CD4-positive, CD25-positive, alpha-beta regulatory T cell (primary cell): ENCODE results near the gene RBP5. TPM values are rescaled to one million over a fixed set of nuclear protein-coding genes. Genes with fewer than 3 reads are reported as not detected.

ENCODE experiments used
- ATAC-seq, 2 donors: fragments of 150-1000 bp; cut with Tn5 transposase; one replicate each; pipeline ENCODE4 v1.10.0; 2021; ENCODE audit warnings: low read depth in 2 of 2, moderate number of reproducible peaks in 2 of 2, moderate library complexity in 1 of 2
- DNase-seq, 3 donors: peaks; one replicate each; pipeline versions ENCODE4 v3.0.0 to v3.0.0-alpha.2; 2012 to 2022; ENCODE audit warnings: mixed read lengths in 1 of 3
- H3K27ac ChIP-seq: one replicate; pipeline ENCODE4 v1.7.0; 2013; ENCODE audit warnings: mild to moderate bottlenecking, low read length; ENCODE audit not compliant: insufficient read depth, poor library complexity, severe bottlenecking
- H3K27me3 ChIP-seq: one replicate; pipeline ENCODE4 v1.7.0; 2013; ENCODE audit warnings: low read length; ENCODE audit not compliant: control insufficient read depth, insufficient read depth
- H3K36me3 ChIP-seq: one replicate; pipeline ENCODE4 v1.7.0; 2013; ENCODE audit warnings: mild to moderate bottlenecking, low read length, moderate library complexity; ENCODE audit not compliant: control insufficient read depth, insufficient read depth
- H3K4me1 ChIP-seq: 2 replicates; pipeline ENCODE4 v1.7.0; 2013; ENCODE audit warnings: mild to moderate bottlenecking, low read length; ENCODE audit not compliant: insufficient read depth, control insufficient read depth, poor library complexity, severe bottlenecking
- H3K4me3 ChIP-seq: one replicate; pipeline ENCODE4 v1.7.0; 2013; ENCODE audit warnings: low read depth, mild to moderate bottlenecking, low read length, moderate library complexity
- H3K9me3 ChIP-seq, 2 experiments: 1 replicate in 1 of 2; 2 replicates in 1 of 2; pipeline ENCODE4 v1.7.0; 2013; ENCODE audit warnings: low read length in 2 of 2, mild to moderate bottlenecking in 1 of 2, moderate library complexity in 1 of 2; ENCODE audit not compliant: control insufficient read depth in 2 of 2
- H3K27ac Mint-ChIP-seq, 3 donors: one replicate each; pipeline ENCODE4 v1.8.0; 2020 to 2022; ENCODE audit warnings: mild to moderate bottlenecking in 3 of 3, mixed read lengths in 3 of 3, moderate library complexity in 2 of 3
- H3K27me3 Mint-ChIP-seq: one replicate; pipeline ENCODE4 v1.8.0; 2022; ENCODE audit warnings: mild to moderate bottlenecking, mixed read lengths
- H3K36me3 Mint-ChIP-seq: one replicate; pipeline ENCODE4 v1.8.0; 2020; ENCODE audit warnings: mixed read lengths
- H3K4me1 Mint-ChIP-seq, 4 donors: one replicate each; pipeline ENCODE4 v1.8.0; 2020 to 2022; ENCODE audit warnings: mixed read lengths in 4 of 4, mild to moderate bottlenecking in 1 of 4
- H3K4me3 Mint-ChIP-seq, 4 donors: one replicate each; pipeline ENCODE4 v1.8.0; 2020 to 2022; ENCODE audit warnings: mild to moderate bottlenecking in 4 of 4, mixed read lengths in 4 of 4, moderate library complexity in 3 of 4
- H3K9me3 Mint-ChIP-seq, 7 donors: one replicate each; pipeline ENCODE4 v1.8.0; 2020 to 2022; ENCODE audit warnings: mixed read lengths in 7 of 7, mild to moderate bottlenecking in 3 of 7, moderate library complexity in 2 of 7
- polyA plus RNA-seq, 4 donors: library from polyadenylated mRNA; unstranded; fragments of 300-500 nt; fragmentation: Illumina TruSeq; gene quantifications; one replicate each; pipeline ENCODE4 v1.2.3, GENCODE V29; 2021
- total RNA-seq: library from RNA; stranded (reverse); gene quantifications from one replicate; pipeline ENCODE4 v1.2.3, GENCODE V29; 2022

The RBP5 gene
- total and polyA plus RNA-seq, 5 donors from 2014 or later = not detected

DNA sequence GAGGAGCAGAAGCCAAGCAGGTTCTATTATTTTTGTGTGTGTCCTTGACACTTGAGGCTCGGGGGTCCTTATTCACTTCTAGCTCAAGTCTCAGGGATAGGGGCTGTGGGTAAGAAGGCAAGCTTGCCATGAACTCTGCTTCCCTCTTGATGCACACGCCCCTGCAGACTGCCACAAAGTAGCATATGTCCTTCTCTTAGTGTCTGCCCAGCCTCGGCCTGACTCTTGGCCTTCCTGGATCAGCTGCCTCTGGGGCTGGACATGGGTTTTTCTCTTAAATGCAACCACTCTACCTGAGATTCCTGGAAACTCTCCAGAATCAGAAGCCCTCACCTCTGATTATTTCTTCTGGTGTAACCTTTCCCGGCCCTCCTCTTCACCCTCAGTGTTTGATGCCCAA is 32.6 kb upstream of the RBP5 start:
- Histone ChIP-seq H3K9me3 (no peaks in the 10 kb centered on the region), H3K4me1 (peaks cover 10% of the 10 kb centered on the region), H3K27me3 (peaks cover 4% of the 10 kb centered on the region), H3K27ac (no peak overlapping the region), H3K36me3 (no peaks in the 10 kb centered on the region), H3K4me3 (no peak overlapping the region)
- Mint-ChIP-seq H3K9me3 (no peaks in the 10 kb centered on the region), H3K27me3 (peaks cover 20% of the 10 kb centered on the region), H3K4me3 (no peak overlapping the region), H3K36me3 (peaks cover 4% of the 10 kb centered on the region), H3K27ac (no peak overlapping the region), H3K4me1 (peaks cover 0 to 10% (median 2%) of the 10 kb centered on the region in 4 donors)
- DNase-seq (no peak), ATAC-seq (no peak)

DNA sequence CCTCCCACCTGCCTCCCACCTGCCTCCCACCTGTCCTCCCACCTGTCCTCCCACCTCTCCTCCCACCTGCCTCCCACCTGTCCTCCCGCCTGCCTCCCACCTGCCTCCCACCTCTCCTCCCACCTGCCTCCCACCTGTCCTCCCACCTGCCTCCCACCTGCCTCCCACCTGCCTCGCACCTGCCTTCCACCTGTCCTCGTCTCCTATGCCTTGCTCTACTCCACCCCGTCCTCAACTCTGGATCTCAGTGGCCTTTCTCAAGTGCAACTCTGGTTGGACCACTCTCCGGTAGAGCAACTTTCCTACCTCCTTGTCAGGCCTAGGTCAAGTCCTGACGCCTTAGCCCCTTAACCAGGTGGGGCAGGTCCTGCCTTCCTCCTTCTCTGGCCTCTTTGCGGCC is 31.5 kb upstream of the RBP5 start:
- H3K27ac Mint-ChIP-seq = peak overlapping the region in 1 of 3 donors; percentile 8

DNA sequence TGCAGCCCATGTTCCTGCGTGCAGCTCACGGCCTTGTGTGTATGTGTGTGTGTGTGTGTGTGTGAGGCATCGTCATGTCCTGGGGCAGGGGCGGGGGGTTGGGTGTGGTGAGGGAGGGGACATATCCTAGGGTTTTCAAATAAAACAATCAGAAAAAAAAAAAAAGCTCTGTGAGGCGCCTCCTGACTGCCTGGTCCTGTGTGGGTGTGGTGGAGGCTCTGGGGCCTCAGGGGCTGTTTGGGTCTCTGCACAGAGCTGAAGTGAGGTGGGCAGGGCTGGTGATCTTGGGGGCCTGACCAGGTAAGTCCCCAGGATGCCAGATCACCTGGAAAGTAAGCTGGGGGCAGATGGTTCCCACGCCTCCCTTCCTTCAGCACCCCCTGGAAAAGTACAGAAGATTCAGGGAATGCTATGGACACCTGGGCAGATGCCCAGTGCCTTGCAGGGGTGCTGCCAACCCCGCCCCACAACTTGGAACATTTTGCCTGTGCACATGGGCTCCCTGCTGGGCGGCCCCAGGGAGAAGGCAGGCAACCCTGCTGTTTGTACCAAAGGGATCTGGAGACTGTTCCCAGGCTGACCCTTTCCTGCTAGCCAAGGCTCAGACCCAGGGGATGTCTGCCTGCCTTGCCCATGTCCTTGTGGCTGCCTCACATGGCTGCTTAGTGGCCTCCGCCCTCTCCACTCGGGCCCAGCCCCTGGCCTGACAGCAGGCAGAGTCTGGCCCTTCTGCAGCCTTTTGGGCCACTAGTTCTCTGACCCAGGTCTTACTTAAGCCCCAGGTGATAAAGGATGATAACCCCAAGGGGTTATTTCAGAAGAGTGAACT is 30.3 kb upstream of the RBP5 start:
- Histone ChIP-seq H3K36me3 (peaks cover 13% of the 10 kb centered on the region), H3K4me3 (no peak overlapping the region), H3K27ac (no peak overlapping the region), H3K9me3 (no peaks in the 10 kb centered on the region), H3K4me1 (peaks cover 10% of the 10 kb centered on the region), H3K27me3 (no peaks in the 10 kb centered on the region)
- no peaks in the 10 kb centered on the region for H3K9me3 Mint-ChIP-seq
- peaks cover 7% of the 10 kb centered on the region for H3K27me3 Mint-ChIP-seq
- H3K36me3 Mint-ChIP-seq = peaks cover 15% of the 10 kb centered on the region
- peak overlapping the region in 1 of 3 donors; percentile 62 for H3K27ac Mint-ChIP-seq
- H3K4me3 Mint-ChIP-seq = no peak overlapping the region
- no peak for DNase-seq
- no peak for ATAC-seq
- peaks cover 0 to 10% (median 4%) of the 10 kb centered on the region in 4 donors for H3K4me1 Mint-ChIP-seq

More for the DNA sequence above, 31.5 kb upstream of the RBP5 start:
- Histone ChIP-seq H3K9me3 (no peaks in the 10 kb centered on the region), H3K4me1 (peaks cover 10% of the 10 kb centered on the region), H3K4me3 (no peak overlapping the region), H3K36me3 (peaks cover 8% of the 10 kb centered on the region), H3K27me3 (no peaks in the 10 kb centered on the region), H3K27ac (no peak overlapping the region)
- H3K36me3 Mint-ChIP-seq = peaks cover 6% of the 10 kb centered on the region
- H3K9me3 Mint-ChIP-seq = no peaks in the 10 kb centered on the region
- no peak for ATAC-seq
- no peak overlapping the region for H3K4me3 Mint-ChIP-seq
- DNase-seq = no peak
- peaks cover 0 to 10% (median 3%) of the 10 kb centered on the region in 4 donors for H3K4me1 Mint-ChIP-seq
- peaks cover 12% of the 10 kb centered on the region for H3K27me3 Mint-ChIP-seq

DNA sequence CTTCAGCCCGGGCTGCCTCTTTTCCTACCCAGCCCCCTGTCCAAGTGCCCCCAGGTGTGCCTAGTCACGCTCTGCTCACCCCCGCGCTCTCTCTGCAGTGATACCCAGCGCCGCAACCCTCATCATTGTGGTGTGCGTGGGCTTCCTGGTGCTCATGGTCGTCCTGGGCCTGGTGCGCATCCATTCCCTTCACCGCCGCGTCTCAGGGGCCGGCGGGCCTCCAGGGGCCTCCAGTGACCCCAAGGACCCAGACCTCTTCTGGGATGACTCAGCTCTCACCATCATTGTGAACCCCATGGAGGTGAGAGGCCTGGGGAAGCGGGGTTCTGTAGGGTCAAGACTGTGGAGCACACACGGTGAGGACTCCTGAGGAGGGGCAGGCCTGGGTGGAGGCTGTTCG is 28.7 kb upstream of the RBP5 start:
- DNase-seq (no peak), ATAC-seq (no peak)
- H3K4me1 Mint-ChIP-seq = peaks cover 0 to 4% (median 2%) of the 10 kb centered on the region in 4 donors
- peaks cover 2% of the 10 kb centered on the region for H3K27me3 Mint-ChIP-seq
- H3K9me3 Mint-ChIP-seq = no peaks in the 10 kb centered on the region
- Histone ChIP-seq H3K9me3 (no peaks in the 10 kb centered on the region), H3K4me3 (no peak overlapping the region), H3K27ac (no peak overlapping the region), H3K4me1 (peaks cover 1% of the 10 kb centered on the region), H3K27me3 (no peaks in the 10 kb centered on the region), H3K36me3 (peaks cover 26% of the 10 kb centered on the region)
- H3K27ac Mint-ChIP-seq = no peak overlapping the region
- H3K4me3 Mint-ChIP-seq = peak overlapping the region in 1 of 4 donors; percentile 44
- H3K36me3 Mint-ChIP-seq = peaks cover 24% of the 10 kb centered on the region

DNA sequence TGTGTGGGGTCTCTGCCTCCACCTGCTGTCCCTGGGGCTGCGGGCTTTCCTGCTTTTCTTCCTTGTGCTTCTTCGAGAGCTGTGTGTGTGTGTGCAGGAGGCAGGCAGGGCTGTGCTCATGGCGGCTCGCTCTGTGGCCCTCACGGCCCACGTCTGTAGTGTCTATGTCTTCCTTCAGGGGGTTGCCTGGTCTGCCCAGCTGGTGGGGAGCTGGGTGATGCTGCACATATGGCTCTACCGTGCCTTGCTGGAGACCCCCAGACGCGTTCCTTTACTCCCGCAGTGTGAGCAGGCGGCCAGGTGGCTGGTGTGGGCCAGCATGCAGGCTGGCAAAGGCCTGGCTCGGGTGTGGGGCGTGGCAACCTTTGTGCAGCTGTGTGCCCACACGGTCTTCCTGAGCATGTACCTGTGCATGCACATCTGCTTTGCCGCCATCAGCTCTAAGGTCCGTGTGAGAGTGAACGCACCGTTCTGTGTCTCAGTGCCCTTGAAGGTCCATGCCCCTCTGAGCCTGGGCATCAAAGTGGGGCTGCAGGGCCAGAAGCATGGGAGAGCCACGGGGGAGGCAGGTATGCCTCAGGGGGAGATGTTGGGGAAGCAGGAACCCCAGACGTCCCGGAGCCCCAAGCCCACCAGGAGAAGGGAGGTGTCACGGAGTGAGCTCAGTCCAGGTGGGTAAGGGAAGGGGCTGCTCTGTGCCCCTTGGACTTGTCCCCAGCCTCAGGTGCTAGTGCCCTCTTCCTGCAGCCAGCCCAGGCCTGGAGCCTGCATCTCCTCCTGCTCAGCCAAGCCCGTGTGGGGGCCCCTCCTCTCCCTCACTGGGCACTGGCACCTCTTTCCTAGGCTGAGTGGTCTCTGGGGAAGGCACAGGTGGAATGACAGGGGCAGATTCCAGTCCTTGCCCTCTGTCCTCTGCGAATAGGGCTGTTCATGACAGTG is 27.8 kb upstream of the RBP5 start:
- H3K27ac Mint-ChIP-seq = no peak overlapping the region
- Histone ChIP-seq H3K9me3 (no peaks in the 10 kb centered on the region), H3K36me3 (peaks cover 29% of the 10 kb centered on the region), H3K27me3 (no peaks in the 10 kb centered on the region), H3K27ac (no peak overlapping the region), H3K4me3 (no peak overlapping the region), H3K4me1 (no peaks in the 10 kb centered on the region)
- H3K36me3 Mint-ChIP-seq = peaks cover 24% of the 10 kb centered on the region
- no peaks in the 10 kb centered on the region for H3K9me3 Mint-ChIP-seq
- no peak for ATAC-seq
- no peak for DNase-seq
- H3K4me1 Mint-ChIP-seq = peaks cover 0 to 4% (median 2%) of the 10 kb centered on the region in 4 donors
- H3K27me3 Mint-ChIP-seq = no peaks in the 10 kb centered on the region
- H3K4me3 Mint-ChIP-seq = no peak overlapping the region

DNA sequence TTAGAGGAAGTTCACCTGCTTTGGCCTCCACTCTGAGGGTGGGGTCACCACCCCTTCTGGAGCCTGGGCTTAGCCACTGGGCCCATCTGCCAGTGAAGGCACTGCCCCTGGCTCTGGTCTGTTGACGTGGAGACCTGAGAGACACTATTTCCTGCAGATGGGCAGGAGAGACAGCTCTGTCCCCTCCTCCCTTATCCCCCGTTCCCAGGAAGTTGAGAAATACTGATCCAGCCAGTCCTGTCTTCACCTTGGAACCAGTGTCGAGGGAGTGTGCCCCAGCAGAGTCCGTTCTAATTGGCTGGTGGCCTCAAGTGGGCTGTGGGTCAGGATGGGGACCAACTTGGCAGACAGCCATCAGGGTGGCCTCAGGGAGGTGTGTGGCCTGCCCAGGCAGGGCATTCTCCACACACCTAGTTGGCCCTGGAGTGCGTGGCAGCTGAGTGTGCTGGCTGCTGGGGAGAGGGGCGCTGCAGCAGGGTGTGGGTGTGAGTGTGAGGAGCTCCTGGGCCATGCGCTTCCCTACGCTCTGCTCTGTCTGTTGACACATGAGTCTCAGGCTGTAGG is 26.9 kb upstream of the RBP5 start:
- ATAC-seq (no peak), DNase-seq (no peak)
- no peaks in the 10 kb centered on the region for H3K9me3 ChIP-seq
- Mint-ChIP-seq H3K9me3 (no peaks in the 10 kb centered on the region), H3K4me3 (no peak overlapping the region), H3K27me3 (no peaks in the 10 kb centered on the region), H3K4me1 (peaks cover 0 to 4% (median 1%) of the 10 kb centered on the region in 4 donors), H3K27ac (no peak overlapping the region), H3K36me3 (peaks cover 24% of the 10 kb centered on the region)
- H3K4me1 ChIP-seq = no peaks in the 10 kb centered on the region
- H3K27ac ChIP-seq = no peak overlapping the region
- no peaks in the 10 kb centered on the region for H3K27me3 ChIP-seq
- H3K4me3 ChIP-seq = no peak overlapping the region
- H3K36me3 ChIP-seq = peaks cover 38% of the 10 kb centered on the region

DNA sequence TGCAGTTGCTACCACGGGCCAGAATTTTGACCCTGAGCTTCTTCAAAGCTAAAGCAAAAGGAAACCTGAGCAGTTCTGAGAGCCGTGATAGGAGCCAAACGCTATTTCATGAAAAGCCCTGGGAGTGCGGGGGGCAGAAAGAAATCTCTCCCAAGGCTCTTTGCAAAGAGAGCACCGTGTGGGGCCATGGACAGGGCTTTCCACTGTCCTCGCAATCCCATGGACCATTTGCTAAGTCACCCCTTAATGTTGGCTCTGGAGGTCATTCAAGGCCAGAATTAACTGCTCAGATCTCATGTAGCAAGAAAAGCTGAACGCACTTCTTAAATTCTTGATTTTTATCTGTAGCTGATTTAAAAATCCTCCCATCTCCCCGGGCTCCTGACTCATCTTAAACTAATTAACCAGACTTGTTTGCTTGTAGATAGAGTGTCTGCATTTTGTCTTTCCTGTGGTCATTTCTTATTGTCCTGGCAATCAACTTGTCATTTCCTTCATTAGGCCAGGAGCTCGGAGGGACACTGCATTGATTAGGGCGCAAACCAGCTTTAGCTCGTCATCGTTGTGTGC is 26.3 kb upstream of the RBP5 start:
- H3K36me3 ChIP-seq = peaks cover 44% of the 10 kb centered on the region
- H3K27ac Mint-ChIP-seq = peak overlapping the region in 1 of 3 donors; percentile 45

More for the DNA sequence above, 26.3 kb upstream of the RBP5 start:
- Histone ChIP-seq H3K4me1 (no peaks in the 10 kb centered on the region), H3K4me3 (no peak overlapping the region), H3K27ac (no peak overlapping the region), H3K9me3 (no peaks in the 10 kb centered on the region), H3K27me3 (no peaks in the 10 kb centered on the region)
- DNase-seq = no peak
- Mint-ChIP-seq H3K4me3 (no peak overlapping the region), H3K36me3 (peaks cover 25% of the 10 kb centered on the region), H3K27me3 (no peaks in the 10 kb centered on the region), H3K9me3 (no peaks in the 10 kb centered on the region), H3K4me1 (peaks cover 0 to 4% (median 0%) of the 10 kb centered on the region in 4 donors)
- no peak for ATAC-seq
